Measurements from ENCODE around the gene HSPA12A.

HSPA12A gene

DNA sequence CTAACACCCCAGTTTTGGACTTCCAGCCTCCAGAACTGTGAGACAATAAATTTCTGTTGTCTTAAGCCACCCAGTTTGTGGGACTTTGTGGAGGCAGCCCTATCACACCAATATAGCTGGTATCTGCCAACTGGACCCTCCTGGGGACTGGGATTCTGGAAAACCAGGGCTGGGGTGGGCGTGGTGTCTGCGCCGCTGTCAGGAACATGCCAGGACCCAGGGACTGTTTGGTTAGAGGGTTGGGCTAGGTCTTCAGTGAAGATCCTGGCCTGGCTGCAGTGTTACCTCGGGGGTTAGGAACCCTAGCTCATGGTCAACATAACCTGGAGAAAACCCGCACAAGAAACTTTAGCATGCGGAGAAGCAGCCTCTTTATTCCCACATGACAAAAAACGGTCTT lies 79.0 kb downstream of the HSPA12A start:
- no peaks in the 10 kb centered on the region for H3K9me3 Mint-ChIP-seq
- no peaks in the 10 kb centered on the region for H3K36me3 Mint-ChIP-seq

DNA sequence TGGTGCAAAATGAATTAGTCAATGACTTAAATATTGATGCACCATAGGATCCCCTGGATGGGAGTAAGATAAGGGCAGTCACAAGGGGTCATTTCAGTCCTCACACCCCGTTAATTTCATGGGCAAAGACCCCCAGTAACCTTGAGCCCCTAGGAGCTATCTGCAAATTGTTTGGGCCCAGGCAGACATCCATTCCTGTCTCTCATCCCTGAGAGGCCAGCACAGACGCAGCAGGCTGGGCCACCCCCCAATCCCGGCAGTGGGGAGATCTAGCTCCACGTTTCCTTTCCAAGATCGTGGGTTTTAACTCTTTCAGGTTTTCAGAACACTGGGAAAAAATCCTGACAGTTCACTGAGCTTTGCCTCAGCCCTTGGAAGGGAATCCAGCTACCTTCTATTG lies 81.5 kb downstream of the HSPA12A start:
- Mint-ChIP-seq H3K4me3 (no peak overlapping the region), H3K27ac (no peak overlapping the region), H3K4me1 (no peaks in the 10 kb centered on the region), H3K27me3 (peaks cover 3% of the 10 kb centered on the region), H3K9me3 (no peaks in the 10 kb centered on the region), H3K36me3 (no peaks in the 10 kb centered on the region)

More for the DNA sequence above, 79.0 kb downstream of the HSPA12A start:
- Mint-ChIP-seq H3K4me3 (no peak overlapping the region), H3K27ac (no peak overlapping the region), H3K27me3 (peaks cover 6% of the 10 kb centered on the region), H3K4me1 (no peaks in the 10 kb centered on the region)

DNA sequence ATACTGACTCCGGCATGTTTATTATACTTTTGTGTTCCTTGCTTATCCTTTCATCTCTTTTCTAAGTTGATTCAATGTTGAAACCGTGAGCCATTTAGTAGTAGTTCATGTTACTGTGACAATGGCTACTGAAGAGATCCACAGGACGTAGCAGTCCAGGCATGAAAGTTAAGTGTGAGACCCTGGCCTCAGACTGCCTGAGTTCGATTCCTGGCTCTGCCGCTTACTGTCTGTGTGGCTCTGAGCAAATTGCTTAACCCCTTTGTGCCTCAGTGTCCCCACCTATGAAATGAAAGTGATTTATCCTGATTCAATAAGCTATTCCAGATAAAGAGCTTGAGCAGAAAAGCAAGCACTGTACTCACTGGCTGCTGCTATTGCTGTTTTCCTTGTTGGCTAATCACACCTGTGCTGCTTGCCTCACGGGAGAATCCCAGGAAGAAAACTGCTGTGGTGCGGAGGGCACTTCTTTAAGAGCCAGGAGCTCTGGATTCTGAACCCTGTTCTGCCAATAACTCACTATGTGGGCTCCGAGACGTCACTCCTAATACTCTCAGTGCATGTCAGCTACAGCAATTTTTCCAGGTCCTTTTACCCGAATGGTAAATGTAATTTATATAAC lies 83.2 kb downstream of the HSPA12A start:
- H3K36me3 Mint-ChIP-seq, result no peaks in the 10 kb centered on the region
- no peaks in the 10 kb centered on the region for H3K9me3 Mint-ChIP-seq
- H3K4me1 Mint-ChIP-seq, result no peaks in the 10 kb centered on the region
- H3K27me3 Mint-ChIP-seq, result peaks cover 5% of the 10 kb centered on the region
- H3K4me3 Mint-ChIP-seq, result no peak overlapping the region
- no peak overlapping the region for H3K27ac Mint-ChIP-seq

DNA sequence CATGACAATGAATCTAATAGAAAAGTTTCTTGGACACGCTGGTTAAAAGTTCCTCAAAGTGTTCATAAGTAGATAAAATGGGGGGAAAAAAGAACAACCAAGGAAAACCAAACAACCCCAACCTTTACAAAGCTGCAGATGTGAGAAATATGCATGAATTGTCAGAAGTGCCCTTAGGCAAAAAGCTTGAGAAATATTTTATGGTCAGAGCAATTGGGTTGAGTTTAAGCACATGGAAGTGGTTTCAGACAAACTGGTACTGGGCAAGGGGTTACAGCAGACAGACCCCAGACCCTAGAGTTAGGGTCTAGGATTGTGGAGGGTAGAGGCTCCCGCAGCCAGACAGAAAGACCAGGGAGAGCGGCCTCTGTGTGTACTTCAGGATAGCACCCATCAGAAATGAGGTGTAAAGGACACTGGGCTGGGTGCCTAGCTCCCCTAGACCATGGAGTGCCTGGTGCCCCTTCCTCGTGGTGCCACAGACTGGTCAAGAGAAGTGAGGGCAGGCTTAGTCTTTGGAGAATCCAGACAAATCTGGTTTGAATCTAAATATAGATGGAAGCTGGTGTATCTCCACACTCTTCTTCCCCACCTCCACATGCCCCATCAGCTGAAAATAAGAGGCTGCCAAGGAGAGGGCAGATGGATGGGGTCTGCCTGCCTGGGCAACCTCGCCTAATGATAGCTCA lies 84.4 kb downstream of the HSPA12A start:
- Mint-ChIP-seq H3K27ac (no peak overlapping the region), H3K4me3 (no peak overlapping the region), H3K9me3 (peaks cover 9% of the 10 kb centered on the region), H3K36me3 (no peaks in the 10 kb centered on the region), H3K27me3 (peaks cover 7% of the 10 kb centered on the region), H3K4me1 (no peaks in the 10 kb centered on the region)

DNA sequence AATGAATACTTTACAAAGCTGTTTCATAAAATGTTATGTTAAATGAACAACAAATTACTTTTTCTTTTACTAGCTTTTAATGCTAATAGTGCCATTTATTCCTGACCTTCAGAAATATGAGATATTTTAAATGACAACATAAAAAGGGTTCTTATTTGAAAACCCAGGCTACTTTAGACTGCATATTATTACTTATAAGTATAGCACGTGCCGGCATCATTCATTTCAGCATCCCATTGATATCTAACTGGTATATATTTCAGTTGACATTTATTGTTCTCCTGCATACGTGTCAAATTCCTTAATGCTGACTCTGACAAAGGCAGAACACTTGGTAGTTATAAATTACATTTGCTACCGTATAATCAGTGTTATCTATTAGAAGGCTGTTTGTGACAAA lies 86.3 kb downstream of the HSPA12A start:
- Mint-ChIP-seq H3K27ac (no peak overlapping the region), H3K4me1 (no peaks in the 10 kb centered on the region), H3K9me3 (peaks cover 9% of the 10 kb centered on the region), H3K27me3 (peaks cover 7% of the 10 kb centered on the region), H3K4me3 (no peak overlapping the region), H3K36me3 (no peaks in the 10 kb centered on the region)

DNA sequence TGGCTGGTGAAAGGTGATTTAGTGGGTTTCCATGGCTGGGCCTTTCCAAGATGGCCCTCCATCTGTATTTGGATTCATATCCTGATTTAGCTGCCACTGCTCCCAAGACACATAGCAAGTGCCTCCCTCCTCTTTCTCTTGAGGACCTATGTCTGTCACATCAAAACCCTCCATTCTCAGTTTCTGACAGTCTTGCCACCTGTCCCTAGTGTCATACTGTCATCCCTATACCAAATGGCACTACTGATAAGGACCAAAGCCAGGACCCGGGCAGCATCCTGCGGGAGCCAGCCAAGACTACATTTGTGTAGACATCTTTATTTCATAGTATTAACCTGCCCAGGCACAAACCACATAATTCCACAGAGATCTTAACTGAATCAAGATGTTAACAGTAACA lies 86.8 kb downstream of the HSPA12A start:
- no peak overlapping the region for H3K4me3 Mint-ChIP-seq
- no peak overlapping the region for H3K27ac Mint-ChIP-seq
- no peaks in the 10 kb centered on the region for H3K36me3 Mint-ChIP-seq
- peaks cover 7% of the 10 kb centered on the region for H3K27me3 Mint-ChIP-seq
- H3K4me1 Mint-ChIP-seq, result no peaks in the 10 kb centered on the region
- peaks cover 9% of the 10 kb centered on the region for H3K9me3 Mint-ChIP-seq

DNA sequence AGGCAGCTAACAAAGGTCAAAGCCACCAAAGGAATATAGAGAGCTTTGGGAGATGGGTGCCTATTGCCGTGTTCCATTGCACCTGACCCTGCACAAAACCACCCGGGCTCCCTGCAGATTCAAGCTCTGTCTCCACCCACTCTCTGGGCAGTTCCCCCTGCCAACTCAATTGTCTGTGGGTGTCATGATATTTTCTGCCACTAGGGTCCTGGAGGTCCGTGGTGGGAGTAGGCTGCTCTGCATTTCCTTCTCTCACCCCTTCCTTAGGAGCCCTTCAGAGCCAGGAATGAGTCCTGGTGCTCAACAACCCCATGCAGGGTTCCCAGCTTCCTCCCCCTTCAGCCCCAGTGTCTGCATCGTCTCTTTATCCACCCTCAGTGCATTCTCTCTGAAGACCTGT lies 87.5 kb downstream of the HSPA12A start:
- no peak overlapping the region for H3K27ac Mint-ChIP-seq
- no peak overlapping the region for H3K4me3 Mint-ChIP-seq
- H3K36me3 Mint-ChIP-seq, result no peaks in the 10 kb centered on the region
- H3K4me1 Mint-ChIP-seq, result no peaks in the 10 kb centered on the region
- H3K27me3 Mint-ChIP-seq, result peaks cover 7% of the 10 kb centered on the region
- peaks cover 9% of the 10 kb centered on the region for H3K9me3 Mint-ChIP-seq

DNA sequence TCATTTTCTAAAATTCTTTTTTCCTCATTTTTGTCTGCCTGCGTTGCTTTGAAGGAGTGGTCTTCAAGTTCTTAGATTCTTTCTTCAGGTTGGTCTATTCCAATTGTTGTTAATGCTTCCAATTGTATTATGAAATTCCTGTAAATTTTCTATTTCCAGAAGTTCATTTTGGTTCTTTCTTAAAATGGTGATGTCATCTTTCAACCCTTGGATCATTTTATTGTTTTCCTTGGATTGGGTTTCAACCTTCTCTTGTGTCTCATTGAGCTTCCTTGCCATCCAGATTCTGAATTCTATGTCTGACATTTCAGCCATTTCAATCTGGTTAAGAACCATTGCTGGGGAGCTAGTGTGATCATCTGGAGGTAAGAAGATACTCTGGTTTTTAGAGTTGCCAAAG lies 88.5 kb downstream of the HSPA12A start:
- Mint-ChIP-seq H3K27ac (no peak overlapping the region), H3K36me3 (no peaks in the 10 kb centered on the region), H3K27me3 (peaks cover 7% of the 10 kb centered on the region), H3K9me3 (peaks cover 9% of the 10 kb centered on the region), H3K4me1 (no peaks in the 10 kb centered on the region), H3K4me3 (no peak overlapping the region)

DNA sequence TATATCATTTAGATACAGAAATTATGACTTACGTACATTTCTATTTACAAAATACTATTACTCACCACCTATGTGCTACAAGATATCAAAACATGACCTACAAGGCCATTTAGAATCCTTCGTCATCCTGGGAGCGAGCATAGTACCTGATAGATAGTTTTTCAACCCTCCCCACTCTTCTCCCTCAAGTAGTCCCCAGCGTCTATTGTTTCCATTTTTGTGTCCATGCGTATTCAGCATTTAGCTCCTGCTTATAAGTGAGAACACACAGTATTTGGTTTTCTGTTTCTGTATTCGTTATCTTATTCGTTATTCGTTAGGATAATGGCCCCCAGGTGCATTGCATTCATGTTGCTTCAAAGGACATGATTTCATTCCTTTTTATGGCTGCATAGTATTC lies 93.5 kb downstream of the HSPA12A start:
- Mint-ChIP-seq H3K4me3 (no peak overlapping the region), H3K27ac (no peak overlapping the region), H3K36me3 (no peaks in the 10 kb centered on the region), H3K9me3 (peaks cover 8% of the 10 kb centered on the region), H3K4me1 (no peaks in the 10 kb centered on the region), H3K27me3 (peaks cover 12% of the 10 kb centered on the region)

DNA sequence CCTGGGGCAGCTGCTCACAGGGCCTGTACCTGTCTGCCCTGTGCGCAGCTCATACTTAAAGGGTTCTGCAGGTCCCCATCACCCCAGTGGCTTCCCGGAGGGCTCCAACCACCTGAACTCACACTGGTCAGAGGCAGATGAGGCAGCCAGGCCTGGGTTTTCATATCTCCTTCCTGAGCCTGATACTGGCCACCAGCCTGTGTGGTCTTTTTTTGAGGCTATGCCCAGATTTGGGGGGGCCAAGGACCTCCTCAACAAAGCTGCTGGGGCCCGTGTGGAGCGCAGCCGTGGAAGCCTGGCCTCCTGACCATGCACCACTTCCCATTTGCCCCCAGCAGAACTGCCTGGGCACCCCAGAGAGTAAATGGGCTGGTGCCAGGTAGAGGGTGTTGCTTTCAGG lies 95.9 kb downstream of the HSPA12A start:
- Mint-ChIP-seq H3K4me1 (no peaks in the 10 kb centered on the region), H3K27me3 (peaks cover 17% of the 10 kb centered on the region), H3K9me3 (no peaks in the 10 kb centered on the region), H3K36me3 (no peaks in the 10 kb centered on the region), H3K4me3 (no peak overlapping the region), H3K27ac (no peak overlapping the region)

DNA sequence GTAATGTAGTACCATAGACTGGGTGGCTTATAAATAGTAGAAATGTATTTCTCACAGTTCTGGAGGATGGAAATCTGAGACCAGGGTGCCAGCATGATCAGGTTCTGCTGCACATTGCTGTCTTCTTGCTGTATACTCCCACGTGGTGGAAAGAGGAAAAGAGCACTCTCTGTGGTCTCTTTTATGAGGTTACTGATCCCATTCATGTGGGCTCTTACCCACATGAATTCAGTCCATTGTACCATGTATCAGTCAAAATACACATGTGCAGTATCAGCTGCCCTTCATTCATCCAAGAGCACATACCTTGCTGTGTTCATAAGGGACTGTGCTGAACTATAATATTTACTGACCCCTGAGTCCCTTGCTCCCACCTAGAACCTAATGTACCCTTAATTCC lies 104.5 kb downstream of the HSPA12A start:
- Mint-ChIP-seq H3K9me3 (no peaks in the 10 kb centered on the region), H3K36me3 (no peaks in the 10 kb centered on the region), H3K27ac (no peak overlapping the region), H3K27me3 (peaks cover 8% of the 10 kb centered on the region), H3K4me1 (no peaks in the 10 kb centered on the region), H3K4me3 (no peak overlapping the region)

DNA sequence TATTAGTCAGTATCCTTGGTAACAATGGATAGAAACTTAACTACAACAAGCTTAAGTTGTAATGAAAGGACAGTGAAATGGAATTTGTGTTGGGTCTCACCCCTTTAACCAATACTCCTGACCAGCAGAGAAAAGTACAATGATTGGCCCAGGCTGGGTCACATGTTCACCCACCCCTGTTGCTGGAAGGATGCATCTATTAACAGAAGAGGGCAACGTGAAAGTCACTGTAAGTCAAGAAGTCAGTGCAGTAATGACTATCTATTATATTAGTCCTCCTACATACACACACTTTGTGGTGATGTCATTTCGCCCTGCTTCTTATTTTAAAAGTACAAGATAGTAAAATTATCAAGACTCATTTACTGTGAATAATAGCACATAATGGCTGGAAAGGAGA lies 105.4 kb downstream of the HSPA12A start:
- no peaks in the 10 kb centered on the region for H3K4me1 Mint-ChIP-seq
- H3K27me3 Mint-ChIP-seq, result peaks cover 1% of the 10 kb centered on the region
- H3K36me3 Mint-ChIP-seq, result no peaks in the 10 kb centered on the region
- no peaks in the 10 kb centered on the region for H3K9me3 Mint-ChIP-seq
- no peak overlapping the region for H3K4me3 Mint-ChIP-seq
- H3K27ac Mint-ChIP-seq, result no peak overlapping the region

DNA sequence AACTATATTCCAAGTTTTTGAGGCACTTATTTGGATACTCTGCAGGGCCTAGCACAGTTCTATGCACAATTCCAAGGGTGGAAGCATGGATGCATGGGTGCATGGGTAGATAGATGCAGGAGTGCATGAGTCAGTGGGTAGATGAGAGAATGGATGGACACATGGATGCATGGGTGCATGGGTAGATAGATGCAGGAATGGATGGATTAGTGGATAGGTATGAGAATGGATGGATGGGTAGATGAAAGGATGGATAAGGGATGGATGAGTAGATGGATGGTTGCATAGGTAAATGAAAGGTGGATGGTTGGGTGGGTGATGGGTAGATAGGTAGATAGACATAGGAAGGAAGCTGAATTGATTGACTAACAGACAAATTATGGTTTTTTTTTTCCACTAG lies 106.0 kb downstream of the HSPA12A start:
- H3K27me3 Mint-ChIP-seq, result peaks cover 1% of the 10 kb centered on the region
- no peaks in the 10 kb centered on the region for H3K4me1 Mint-ChIP-seq
- H3K36me3 Mint-ChIP-seq, result no peaks in the 10 kb centered on the region
- no peaks in the 10 kb centered on the region for H3K9me3 Mint-ChIP-seq
- no peak overlapping the region for H3K27ac Mint-ChIP-seq
- H3K4me3 Mint-ChIP-seq, result no peak overlapping the region

DNA sequence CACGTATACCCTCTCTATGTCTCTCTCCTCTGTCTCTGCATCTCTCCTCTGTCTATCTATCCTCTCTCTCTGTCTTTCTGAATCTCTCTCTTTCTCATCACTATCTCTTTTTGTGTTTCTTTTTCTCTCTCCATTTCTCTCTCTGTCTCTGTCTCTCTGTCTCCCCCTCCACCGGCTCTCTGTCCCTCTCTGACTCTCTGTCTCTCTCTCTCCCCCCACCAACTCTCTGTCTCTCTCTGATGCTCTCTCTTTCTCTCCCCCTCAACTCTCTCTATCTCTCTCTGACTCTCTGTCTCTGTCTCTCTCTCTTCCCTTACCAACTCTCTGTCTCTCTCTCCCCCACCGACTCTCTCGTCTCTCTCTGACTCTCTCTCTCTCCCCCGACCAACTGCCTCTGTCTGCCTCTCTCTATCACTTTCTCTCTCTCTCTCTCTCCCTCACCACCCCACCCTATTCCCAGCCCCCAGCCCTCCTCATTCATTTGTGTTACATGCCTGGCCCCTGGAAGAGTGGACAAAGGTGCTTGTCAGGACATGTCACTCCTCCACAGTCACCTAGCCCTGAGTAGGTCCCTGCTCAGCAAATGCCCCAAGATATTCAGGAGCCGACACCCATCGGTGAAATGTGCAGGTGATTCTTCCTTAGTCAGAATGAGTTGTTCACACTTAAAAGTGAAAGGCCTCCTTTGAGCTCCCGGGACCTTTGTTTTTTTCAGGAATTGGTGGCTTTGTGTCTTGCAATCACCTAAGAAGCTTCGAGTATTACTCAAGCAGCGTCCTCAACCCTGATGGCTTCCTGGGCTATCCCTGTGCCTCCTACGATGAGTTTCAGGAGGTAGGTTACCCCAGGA lies 108.0 kb downstream of the HSPA12A start:
- H3K4me1 Mint-ChIP-seq, result no peaks in the 10 kb centered on the region
- H3K27ac Mint-ChIP-seq, result no peak overlapping the region
- H3K36me3 Mint-ChIP-seq, result no peaks in the 10 kb centered on the region
- H3K27me3 Mint-ChIP-seq, result peaks cover 1% of the 10 kb centered on the region
- H3K9me3 Mint-ChIP-seq, result no peaks in the 10 kb centered on the region
- no peak overlapping the region for H3K4me3 Mint-ChIP-seq

DNA sequence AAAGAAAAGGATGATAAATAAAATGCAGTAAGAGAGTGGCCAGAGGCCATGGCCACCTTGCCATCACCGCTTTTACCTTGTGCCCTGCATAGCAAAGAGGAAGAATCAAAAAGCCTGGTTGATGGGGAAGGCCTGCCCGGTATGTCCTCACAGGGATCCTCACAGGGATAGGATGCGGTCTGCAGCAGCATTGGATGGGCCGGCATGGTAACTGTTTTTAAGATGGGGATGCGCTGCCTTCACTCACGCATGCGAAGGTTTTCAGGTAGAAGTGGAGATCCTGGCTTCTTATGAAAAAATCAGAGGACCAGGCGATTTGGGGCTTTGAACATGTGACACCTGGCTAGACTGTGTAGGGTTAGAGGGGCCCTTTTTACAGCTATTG lies 109.2 kb downstream of the HSPA12A start:
- H3K4me1 Mint-ChIP-seq, result no peaks in the 10 kb centered on the region
- H3K27ac Mint-ChIP-seq, result no peak overlapping the region
- H3K9me3 Mint-ChIP-seq, result no peaks in the 10 kb centered on the region
- H3K4me3 Mint-ChIP-seq, result no peak overlapping the region
- peaks cover 5% of the 10 kb centered on the region for H3K27me3 Mint-ChIP-seq
- H3K36me3 Mint-ChIP-seq, result no peaks in the 10 kb centered on the region

DNA sequence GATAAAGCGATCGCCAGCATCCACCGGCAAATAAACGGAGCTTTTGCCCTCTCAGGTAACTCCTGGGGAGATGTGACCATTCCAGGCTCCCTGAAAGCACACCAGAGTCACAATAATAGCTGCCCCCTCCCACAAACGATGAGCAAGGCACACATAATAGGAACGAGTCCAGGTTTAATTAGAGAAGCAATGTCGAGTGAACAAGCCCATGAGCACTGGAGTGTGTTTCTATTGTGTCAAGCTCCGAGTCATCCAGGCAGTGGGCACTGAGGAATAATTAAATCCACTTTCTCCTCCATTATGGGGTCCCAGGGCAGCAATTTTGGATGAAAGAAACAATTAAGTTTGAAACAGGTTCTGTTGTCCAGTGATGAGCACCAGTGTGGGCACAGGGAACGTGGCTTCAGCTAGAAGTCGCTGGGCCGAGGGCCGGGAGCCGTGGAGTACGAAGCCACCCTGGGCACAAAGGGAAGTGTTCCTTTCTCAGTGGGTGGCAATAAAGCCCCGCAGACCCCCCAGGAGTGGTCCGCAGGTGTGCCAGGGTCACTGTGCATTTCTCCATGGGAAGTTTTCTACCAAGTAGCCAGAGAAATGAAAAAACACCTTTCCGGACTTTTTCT lies 109.7 kb downstream of the HSPA12A start:
- no peak overlapping the region for H3K4me3 Mint-ChIP-seq
- no peaks in the 10 kb centered on the region for H3K9me3 Mint-ChIP-seq
- no peak overlapping the region for H3K27ac Mint-ChIP-seq
- no peaks in the 10 kb centered on the region for H3K36me3 Mint-ChIP-seq
- H3K27me3 Mint-ChIP-seq, result peaks cover 5% of the 10 kb centered on the region
- no peaks in the 10 kb centered on the region for H3K4me1 Mint-ChIP-seq
